Kidney (tissue), 14 donors: ENCODE results near the gene GNS. TPM values are rescaled to one million over a fixed set of nuclear protein-coding genes. Genes with fewer than 3 reads are reported as not detected.

ENCODE experiments used
- DNase-seq, 5 donors: peaks; one replicate each; pipeline ENCODE4 v3.0.0-alpha.2; 2013 to 2020
- FAIRE-seq: peaks from 2 replicates; lab custom pipeline; 2012; peaks lifted over from hg19 to GRCh38; lab: Jason Lieb, UNC
- H3K27ac ChIP-seq, 2 donors: one replicate each; pipeline ENCODE4 v1.7.0; 2013; ENCODE audit warnings: low read depth in 2 of 2, low read length in 2 of 2, inconsistent platforms in 1 of 2
- H3K27me3 ChIP-seq: one replicate; pipeline ENCODE4 v1.7.1; 2013; ENCODE audit warnings: low read length, inconsistent platforms; ENCODE audit not compliant: control insufficient read depth, insufficient read depth
- H3K36me3 ChIP-seq, 3 donors: one replicate each; pipeline versions ENCODE4 v1.7.0 to v1.7.1; 2013; ENCODE audit warnings: low read length in 3 of 3, control low read depth in 1 of 3, inconsistent platforms in 1 of 3; ENCODE audit not compliant: insufficient read depth in 3 of 3, control insufficient read depth in 2 of 3
- H3K4me1 ChIP-seq, 3 donors: one replicate each; pipeline versions ENCODE4 v1.7.0 to v1.7.1; 2013; ENCODE audit warnings: low read length in 3 of 3, inconsistent platforms in 1 of 3, low read depth in 1 of 3; ENCODE audit not compliant: control insufficient read depth in 2 of 3, insufficient read depth in 2 of 3
- H3K4me3 ChIP-seq, 3 donors: one replicate each; pipeline versions ENCODE4 v1.7.0 to v1.8.1; 2013; ENCODE audit warnings: low read length in 3 of 3, control low read depth in 1 of 3, inconsistent platforms in 1 of 3
- H3K9ac ChIP-seq, 3 donors: one replicate each; pipeline versions ENCODE4 v1.7.0 to v1.7.1; 2013; ENCODE audit warnings: low read length in 3 of 3, control low read depth in 1 of 3, inconsistent platforms in 1 of 3
- H3K9me3 ChIP-seq, 3 donors: one replicate each; pipeline versions ENCODE4 v1.7.0 to v1.7.1; 2013; ENCODE audit warnings: low read length in 3 of 3, control low read depth in 1 of 3, inconsistent platforms in 1 of 3; ENCODE audit not compliant: control insufficient read depth in 2 of 3, insufficient read depth in 1 of 3
- intact Hi-C: fragments of 100-400 bp; cut with DNase I; formaldehyde crosslinking; loops from one replicate; pipeline ENCODE4 v1.11.1; 2022
- polyA plus RNA-seq: library from polyadenylated mRNA; stranded (reverse); fragments of 350-450 nt; fragmentation: Illumina TruSeq; extraction: RNeasy Lipid Tissue Mini Kit (QIAGEN cat#74804); gene quantifications from one replicate; pipeline ENCODE4 v1.2.3, GENCODE V29; 2014; ENCODE audit warnings: low read depth, low replicate concordance; ENCODE audit not compliant: insufficient read depth
- total RNA-seq: library from RNA; stranded (reverse); fragmentation: NEBNext Ultra II Directional; extraction: Animal tissue kit (Norgen Biotek cat#: 25700); gene quantifications from one replicate; pipeline ENCODE4 v1.2.1, GENCODE V29; 2021
- TF ChIP-seq, protein P1 (sequence below): IDR thresholded peaks from 3 replicates; pipeline ENCODE4 v1.5.1; 2012; ENCODE audit warnings: mild to moderate bottlenecking, moderate library complexity, borderline replicate concordance; ENCODE audit not compliant: insufficient read depth; ENCODE audit errors: extremely low read depth
- donor health status: control.
- donor health status: control.
- donor health status: control.
- donor health status: control.
- donor health status: control.
- donor health status: DM: yes; HTN: yes; CAD: no.
- donor health status: Normal renal cell carcinoma (clear cell type).

GNS gene
- total and polyA plus RNA-seq, 2 donors from 2014 or later, result 108 to 215 TPM

GRCh38 chr12:64716839-64717455 lies 42.3 kb downstream of the GNS start:
- H3K36me3 ChIP-seq, result peaks cover 8 to 56% (median 30%) of the 10 kb centered on the region in 3 donors
- DNase-seq (no peak), FAIRE-seq (no peak)
- no peak overlapping the region for H3K4me3 ChIP-seq
- no peaks in the 10 kb centered on the region for H3K27me3 ChIP-seq
- no peak overlapping the region for H3K9ac ChIP-seq
- intact Hi-C loops, result no loop called here
- no peaks in the 10 kb centered on the region for H3K4me1 ChIP-seq
- no peaks in the 10 kb centered on the region for H3K9me3 ChIP-seq
- TF ChIP-seq, protein P1, sequence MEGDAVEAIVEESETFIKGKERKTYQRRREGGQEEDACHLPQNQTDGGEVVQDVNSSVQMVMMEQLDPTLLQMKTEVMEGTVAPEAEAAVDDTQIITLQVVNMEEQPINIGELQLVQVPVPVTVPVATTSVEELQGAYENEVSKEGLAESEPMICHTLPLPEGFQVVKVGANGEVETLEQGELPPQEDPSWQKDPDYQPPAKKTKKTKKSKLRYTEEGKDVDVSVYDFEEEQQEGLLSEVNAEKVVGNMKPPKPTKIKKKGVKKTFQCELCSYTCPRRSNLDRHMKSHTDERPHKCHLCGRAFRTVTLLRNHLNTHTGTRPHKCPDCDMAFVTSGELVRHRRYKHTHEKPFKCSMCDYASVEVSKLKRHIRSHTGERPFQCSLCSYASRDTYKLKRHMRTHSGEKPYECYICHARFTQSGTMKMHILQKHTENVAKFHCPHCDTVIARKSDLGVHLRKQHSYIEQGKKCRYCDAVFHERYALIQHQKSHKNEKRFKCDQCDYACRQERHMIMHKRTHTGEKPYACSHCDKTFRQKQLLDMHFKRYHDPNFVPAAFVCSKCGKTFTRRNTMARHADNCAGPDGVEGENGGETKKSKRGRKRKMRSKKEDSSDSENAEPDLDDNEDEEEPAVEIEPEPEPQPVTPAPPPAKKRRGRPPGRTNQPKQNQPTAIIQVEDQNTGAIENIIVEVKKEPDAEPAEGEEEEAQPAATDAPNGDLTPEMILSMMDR, result no peak
- H3K27ac ChIP-seq, result no peak overlapping the region

- intact Hi-C loops, result no loop called here
- H3K27ac ChIP-seq, result no peak overlapping the region
- H3K4me1 ChIP-seq, result no peaks in the 10 kb centered on the region
- no peaks in the 10 kb centered on the region for H3K27me3 ChIP-seq
- H3K36me3 ChIP-seq, result peaks cover 8 to 50% (median 25%) of the 10 kb centered on the region in 3 donors
- H3K9me3 ChIP-seq, result no peaks in the 10 kb centered on the region
- no peak for FAIRE-seq
- no peak for DNase-seq
- H3K4me3 ChIP-seq, result no peak overlapping the region
- TF ChIP-seq, protein P1, result no peak
- no peak overlapping the region for H3K9ac ChIP-seq
These were observed 42.8 kb downstream of the GNS start for GRCh38 chr12:64716371-64716770.

- DNase-seq (no peak), FAIRE-seq (no peak)
- Histone ChIP-seq H3K27ac (no peak overlapping the region), H3K9me3 (no peaks in the 10 kb centered on the region), H3K4me1 (no peaks in the 10 kb centered on the region), H3K27me3 (no peaks in the 10 kb centered on the region), H3K4me3 (no peak overlapping the region), H3K9ac (no peak overlapping the region), H3K36me3 (peaks cover 0 to 32% (median 15%) of the 10 kb centered on the region in 3 donors)
- intact Hi-C loops, result no loop called here
- TF ChIP-seq, protein P1, result no peak
These were observed 44.6 kb downstream of the GNS start for GRCh38 chr12:64714551-64714968.
